GM20431 (cell line): Measurements from ENCODE around the gene IFT122.

ENCODE experiments used
- in situ Hi-C: fragments of 300-500 bp; cut with MseI, MboI; formaldehyde crosslinking; loops from one replicate; pipeline ENCODE4 v1.15.0; 2020; ENCODE audit warnings: low sequenced_read_pairs; ENCODE audit not compliant: unreplicated experiment

IFT122 gene

DNA sequence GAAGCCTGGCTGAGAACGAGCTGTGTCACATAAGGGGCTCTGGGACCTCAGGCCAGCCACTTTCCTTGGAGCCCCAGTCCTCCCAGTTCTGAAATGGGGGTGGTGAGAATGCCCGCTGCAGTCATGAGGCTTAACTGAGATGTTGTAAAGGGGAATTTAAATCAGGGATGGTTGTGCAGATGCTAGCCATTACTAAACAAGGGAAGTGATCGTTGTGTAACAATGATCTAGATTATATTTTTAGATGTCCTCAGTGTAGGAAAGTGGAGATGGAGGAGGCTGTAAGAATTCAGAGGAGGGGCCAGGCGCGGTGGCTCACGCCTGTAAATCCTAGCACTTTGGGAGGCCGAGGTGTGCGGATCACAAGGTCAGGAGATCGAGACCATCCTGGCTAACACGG is 49.2 kb downstream of the IFT122 start:
- in situ Hi-C loops: loop anchor here (25.0 kb wide), 2 partner anchors 348 to 448 kb away; no protein-coding TSS in a partner anchor

GRCh38 chr3:129490273-129490675 is 50.2 kb downstream of the IFT122 start:
- in situ Hi-C loops: loop anchor here (25.0 kb wide), 2 partner anchors 347 to 447 kb away; no protein-coding TSS in a partner anchor

- in situ Hi-C loops: loop anchor here (25.0 kb wide), 2 partner anchors 346 to 446 kb away; no protein-coding TSS in a partner anchor
These were observed 51.1 kb downstream of the IFT122 start for GRCh38 chr3:129491077-129491476.

DNA sequence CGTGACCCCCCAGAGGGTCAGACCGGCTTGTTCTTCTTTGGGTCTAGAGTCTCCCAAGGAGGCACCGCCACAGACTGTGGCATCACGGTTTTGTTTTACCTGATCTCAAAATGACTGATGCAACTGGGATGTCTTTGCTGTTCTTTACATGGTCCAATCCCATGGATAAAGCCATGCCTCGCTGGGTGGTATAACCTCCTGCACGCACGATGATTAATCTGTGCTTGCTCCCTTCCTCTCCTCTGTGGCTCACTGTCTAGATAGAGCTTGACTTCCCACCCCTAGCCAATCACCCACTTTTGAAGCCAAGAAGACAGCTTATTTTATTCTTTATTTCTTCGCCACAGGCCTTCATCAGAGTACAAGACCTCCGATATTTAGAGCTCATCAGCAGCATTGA is 51.8 kb downstream of the IFT122 start:
- in situ Hi-C loops: loop anchor here (25.0 kb wide), 2 partner anchors 346 to 446 kb away; no protein-coding TSS in a partner anchor

DNA sequence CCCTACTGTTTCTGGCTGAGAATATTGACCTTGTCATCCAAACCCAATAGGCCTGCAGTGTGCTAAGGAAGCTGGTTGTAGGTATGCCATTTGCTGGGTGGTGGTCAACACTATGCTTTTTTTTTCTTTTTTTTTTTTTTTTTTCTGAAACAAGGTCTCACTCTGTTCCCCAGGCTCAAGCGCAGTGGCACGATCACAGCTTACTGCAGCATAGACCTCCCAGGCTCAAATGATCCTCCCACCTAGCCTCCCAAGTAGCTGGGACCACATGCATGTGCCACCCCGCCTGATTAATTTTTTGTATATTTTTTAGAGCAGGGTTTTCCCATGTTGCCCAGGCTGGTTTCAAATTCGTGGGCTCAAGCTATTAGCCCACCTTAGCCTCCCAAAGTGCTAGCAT is 52.7 kb downstream of the IFT122 start:
- in situ Hi-C loops: loop anchor here (25.0 kb wide), 2 partner anchors 345 to 445 kb away; no protein-coding TSS in a partner anchor

- in situ Hi-C loops: loop anchor here (25.0 kb wide), 2 partner anchors 344 to 444 kb away; no protein-coding TSS in a partner anchor
These were observed 53.2 kb downstream of the IFT122 start for GRCh38 chr3:129493206-129493605.

DNA sequence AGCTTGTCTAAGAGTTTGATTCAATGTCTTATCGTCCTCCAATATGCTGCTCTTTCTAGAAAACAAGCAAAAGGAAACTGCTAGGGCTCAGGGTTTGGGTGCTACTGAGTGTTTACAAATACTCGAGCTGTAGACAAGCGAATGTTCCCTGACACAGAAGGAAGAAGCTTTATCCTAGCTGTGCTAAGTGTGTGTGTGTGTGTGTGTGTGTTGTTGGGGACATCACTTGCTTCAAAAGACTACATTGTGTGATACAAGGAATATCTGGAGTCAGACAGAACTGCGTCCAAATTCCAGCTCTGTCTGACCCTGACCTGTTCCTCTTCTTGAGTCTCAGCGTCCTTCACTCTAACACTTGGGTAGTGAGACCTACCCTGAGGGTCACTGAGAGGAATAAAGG is 54.5 kb downstream of the IFT122 start:
- in situ Hi-C loops: loop anchor here (25.0 kb wide), 2 partner anchors 343 to 443 kb away; no protein-coding TSS in a partner anchor

DNA sequence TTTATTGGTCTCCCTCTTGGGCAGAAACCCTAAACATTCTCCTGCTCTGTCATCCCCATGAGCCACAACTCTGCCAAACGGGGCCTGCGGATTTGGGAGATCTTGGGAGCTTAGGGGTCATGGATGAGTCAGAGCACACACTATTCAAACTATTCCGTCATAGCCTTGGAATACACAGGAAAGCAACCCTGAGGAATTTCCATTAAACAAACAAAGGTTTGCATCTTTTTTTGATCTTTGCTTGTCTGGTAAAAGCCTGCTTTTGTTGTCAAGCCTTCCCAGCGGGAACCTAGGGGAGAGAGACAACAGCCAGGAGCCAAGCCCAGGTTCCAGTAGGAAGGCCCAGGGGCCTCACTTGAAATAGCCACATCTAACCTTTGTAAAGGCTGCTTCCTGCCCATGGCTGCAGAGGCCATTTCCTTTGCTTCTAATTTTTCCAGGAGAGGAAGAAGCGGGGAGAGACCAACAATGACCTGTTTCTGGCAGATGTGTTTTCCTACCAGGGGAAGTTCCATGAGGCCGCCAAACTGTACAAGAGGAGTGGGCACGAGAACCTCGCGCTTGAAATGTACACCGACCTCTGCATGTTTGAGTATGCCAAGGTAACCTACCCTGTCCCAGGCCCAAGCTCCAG is 55.1 kb downstream of the IFT122 start:
- in situ Hi-C loops: loop anchor here (25.0 kb wide), 2 partner anchors 342 to 442 kb away; no protein-coding TSS in a partner anchor

GRCh38 chr3:129497876-129498275 is 57.9 kb downstream of the IFT122 start:
- in situ Hi-C loops: loop anchor here (25.0 kb wide), 2 partner anchors 339 to 439 kb away; no protein-coding TSS in a partner anchor

GRCh38 chr3:129498603-129499488 is 58.8 kb downstream of the IFT122 start:
- in situ Hi-C loops: loop anchor here (25.0 kb wide), 2 partner anchors 338 to 438 kb away; no protein-coding TSS in a partner anchor

DNA sequence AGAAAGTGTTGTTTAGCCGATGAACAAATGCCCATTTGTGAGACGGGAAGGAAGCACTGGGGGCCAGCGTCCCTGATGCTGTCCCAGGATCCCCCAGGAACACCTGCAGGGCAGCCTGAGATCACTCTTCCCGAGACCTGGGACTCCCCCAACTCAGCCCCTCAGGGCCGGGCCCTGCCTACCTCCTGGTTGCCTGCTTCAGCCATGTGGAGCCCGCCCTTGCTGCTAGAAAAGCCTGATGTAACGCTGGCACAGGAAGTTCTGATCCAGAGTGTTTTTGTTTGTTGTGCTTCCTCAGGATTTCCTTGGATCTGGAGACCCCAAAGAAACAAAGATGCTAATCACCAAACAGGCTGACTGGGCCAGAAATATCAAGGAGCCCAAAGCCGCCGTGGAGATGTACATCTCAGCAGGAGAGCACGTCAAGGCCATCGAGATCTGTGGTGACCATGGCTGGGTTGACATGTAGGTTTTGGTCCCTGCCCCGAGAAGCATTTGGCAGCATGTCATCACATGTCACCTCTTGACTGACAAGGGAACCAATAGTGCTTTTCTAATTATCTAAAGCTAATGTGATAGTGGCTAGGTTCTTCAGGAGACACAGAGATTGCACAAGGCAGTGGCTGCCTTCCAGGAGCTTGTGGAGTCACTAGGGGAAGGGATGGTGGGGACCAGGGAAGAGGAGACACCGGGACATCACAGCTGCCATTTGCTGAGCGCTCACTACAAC is 59.7 kb downstream of the IFT122 start:
- in situ Hi-C loops: loop anchor here (25.0 kb wide), 2 partner anchors 338 to 438 kb away; no protein-coding TSS in a partner anchor

DNA sequence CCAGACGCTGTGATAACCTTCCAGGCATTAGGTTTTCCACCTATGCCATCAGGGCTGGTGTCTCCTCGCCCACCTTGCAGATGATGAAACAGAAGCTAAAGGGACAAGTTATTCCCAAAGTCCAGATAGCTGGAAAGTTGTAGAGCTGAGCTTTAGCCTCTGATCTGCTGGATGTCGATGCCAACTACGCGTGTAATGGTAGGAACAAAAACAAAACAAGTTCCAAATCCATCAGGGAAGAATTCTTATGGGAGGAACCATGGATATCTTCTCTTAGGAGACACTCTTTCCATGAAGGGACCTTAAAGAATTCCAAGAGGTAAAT is 60.3 kb downstream of the IFT122 start:
- in situ Hi-C loops: no loop called here

- in situ Hi-C loops: no loop called here
These were observed 61.6 kb downstream of the IFT122 start for GRCh38 chr3:129501630-129502029.

GRCh38 chr3:129502641-129503408 is 62.8 kb downstream of the IFT122 start:
- in situ Hi-C loops: no loop called here

GRCh38 chr3:129503471-129504291 is 63.7 kb downstream of the IFT122 start:
- in situ Hi-C loops: no loop called here

GRCh38 chr3:129504471-129505100 is 64.6 kb downstream of the IFT122 start:
- in situ Hi-C loops: no loop called here

- in situ Hi-C loops: no loop called here
These were observed 65.3 kb downstream of the IFT122 start for GRCh38 chr3:129505341-129505740.

GRCh38 chr3:129506231-129506742 is 66.3 kb downstream of the IFT122 start:
- in situ Hi-C loops: no loop called here
